CD8-positive, alpha-beta memory T cell (primary cell): ENCODE results near the gene ERICH3. TPM values are rescaled to one million over a fixed set of nuclear protein-coding genes. Genes with fewer than 3 reads are reported as not detected.

Experiments used
- CTCF ChIA-PET: fragments of 350-600 bp; sonication (Branson Sonifier 250); formaldehyde crosslinking; loops from one replicate; lab custom pipeline; 2021; ENCODE audit warnings: antibody characterized with exemption; lab: Charles Lee
- POLR2A ChIA-PET: fragments of 350-600 bp; sonication (Branson Sonifier 250); formaldehyde crosslinking; loops from one replicate; lab custom pipeline; 2021; ENCODE audit warnings: antibody characterized with exemption; lab: Charles Lee
- DNase-seq, 5 donors: peaks; one replicate each; pipeline versions ENCODE4 v3.0.0 to v3.0.0-alpha.2; 2020 to 2022; ENCODE audit warnings: mixed read lengths in 1 of 5
- H3K27ac ChIP-seq: one replicate; pipeline ENCODE4 v1.7.0; 2013; ENCODE audit warnings: low read depth, mild to moderate bottlenecking, low read length, moderate library complexity
- H3K27me3 ChIP-seq: 2 replicates; pipeline ENCODE4 v1.7.0; 2013; ENCODE audit warnings: low read length, mild to moderate bottlenecking; ENCODE audit not compliant: insufficient read depth, poor library complexity, severe bottlenecking
- H3K36me3 ChIP-seq: 2 replicates; pipeline ENCODE4 v1.7.0; 2013; ENCODE audit warnings: mild to moderate bottlenecking, low read length, moderate library complexity; ENCODE audit not compliant: insufficient read depth
- H3K4me1 ChIP-seq: 2 replicates; pipeline ENCODE4 v1.7.0; 2013; ENCODE audit warnings: mild to moderate bottlenecking, low read length, moderate library complexity; ENCODE audit not compliant: insufficient read depth
- H3K4me3 ChIP-seq: 2 replicates; pipeline ENCODE4 v1.7.0; 2013; ENCODE audit warnings: mild to moderate bottlenecking, low read length
- H3K9me3 ChIP-seq: 2 replicates; pipeline ENCODE4 v1.7.0; 2013; ENCODE audit warnings: mild to moderate bottlenecking, low read length
- H3K27ac Mint-ChIP-seq, 8 donors: one replicate each; pipeline ENCODE4 v1.8.0; 2020 to 2021; ENCODE audit warnings: mixed read lengths in 8 of 8, mild to moderate bottlenecking in 6 of 8, inconsistent platforms in 3 of 8, moderate library complexity in 3 of 8
- H3K27me3 Mint-ChIP-seq, 2 donors: one replicate each; pipeline ENCODE4 v1.8.0; 2020 to 2021; ENCODE audit warnings: mixed read lengths in 2 of 2, mild to moderate bottlenecking in 1 of 2, moderate library complexity in 1 of 2
- H3K36me3 Mint-ChIP-seq, 3 donors: one replicate each; pipeline ENCODE4 v1.8.0; 2020 to 2021; ENCODE audit warnings: mixed read lengths in 3 of 3, inconsistent platforms in 1 of 3, mild to moderate bottlenecking in 1 of 3
- H3K4me1 Mint-ChIP-seq, 3 donors: one replicate each; pipeline ENCODE4 v1.8.0; 2020 to 2021; ENCODE audit warnings: mixed read lengths in 3 of 3, inconsistent platforms in 1 of 3, mild to moderate bottlenecking in 1 of 3
- H3K4me3 Mint-ChIP-seq, 7 donors: one replicate each; pipeline ENCODE4 v1.8.0; 2020 to 2021; ENCODE audit warnings: mixed read lengths in 7 of 7, mild to moderate bottlenecking in 6 of 7, moderate library complexity in 4 of 7, inconsistent platforms in 2 of 7
- H3K9me3 Mint-ChIP-seq, 5 donors: one replicate each; pipeline ENCODE4 v1.8.0; 2020 to 2022; ENCODE audit warnings: mixed read lengths in 5 of 5, mild to moderate bottlenecking in 3 of 5, moderate library complexity in 2 of 5, inconsistent platforms in 1 of 5
- polyA plus RNA-seq: library from polyadenylated mRNA; unstranded; fragments of 300-500 nt; fragmentation: Illumina TruSeq; gene quantifications from one replicate; pipeline ENCODE4 v1.2.3, GENCODE V29; 2021
- total RNA-seq, 2 experiments: library from RNA; stranded (reverse); gene quantifications; one replicate each; pipeline ENCODE4 v1.2.3, GENCODE V29; 2021

The ERICH3 gene
- total and polyA plus RNA-seq, 3 experiments from 2014 or later, result not detected

DNA sequence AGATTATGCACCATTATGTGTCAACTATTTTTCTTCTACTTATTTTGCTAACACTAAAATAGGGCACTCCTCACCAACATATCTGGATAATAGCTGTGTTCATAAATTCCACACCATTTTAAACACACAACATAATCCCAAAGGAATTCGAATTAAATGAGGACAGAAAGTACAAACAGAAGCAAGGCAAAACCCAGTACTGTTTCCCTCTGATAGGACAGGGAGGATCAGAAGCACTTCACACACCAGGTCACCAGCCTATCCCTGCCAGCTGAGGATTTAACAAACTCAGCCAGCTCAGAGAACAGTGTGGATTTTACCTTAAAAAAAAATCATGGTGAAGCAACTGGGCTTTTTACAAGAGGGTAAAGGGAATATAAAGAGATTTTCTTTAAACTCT is 39.3 kb upstream of the ERICH3 start:
- CTCF ChIA-PET, result interaction anchor here (1.5 kb wide), 1 partner anchor 20 kb away, joined by 4 read pairs; the partner anchor contains the start of genes CRYZ and TYW3
- H3K36me3 Mint-ChIP-seq, result peaks cover 4 to 55% (median 20%) of the 10 kb centered on the region in 3 donors
- peaks cover 0 to 7% (median 0%) of the 10 kb centered on the region in 3 donors for H3K4me1 Mint-ChIP-seq
- Histone ChIP-seq H3K36me3 (peaks cover 10% of the 10 kb centered on the region), H3K4me3 (no peak overlapping the region), H3K9me3 (no peaks in the 10 kb centered on the region), H3K27me3 (no peaks in the 10 kb centered on the region), H3K27ac (no peak overlapping the region), H3K4me1 (no peaks in the 10 kb centered on the region)
- H3K27me3 Mint-ChIP-seq, result no peaks in the 10 kb centered on the region
- no peak overlapping the region for H3K27ac Mint-ChIP-seq
- no peak overlapping the region for H3K4me3 Mint-ChIP-seq
- H3K9me3 Mint-ChIP-seq, result no peaks in the 10 kb centered on the region
- no peak for DNase-seq
- POLR2A ChIA-PET, result no interaction called here

- no peak overlapping the region for H3K27ac ChIP-seq
- DNase-seq, result no peak
- no peaks in the 10 kb centered on the region for H3K9me3 Mint-ChIP-seq
- H3K27ac Mint-ChIP-seq, result peak overlapping the region in 1 of 8 donors; percentile 34
- peaks cover 5% of the 10 kb centered on the region for H3K36me3 ChIP-seq
- no peak overlapping the region for H3K4me3 Mint-ChIP-seq
- no peaks in the 10 kb centered on the region for H3K9me3 ChIP-seq
- H3K27me3 Mint-ChIP-seq, result no peaks in the 10 kb centered on the region
- H3K4me3 ChIP-seq, result no peak overlapping the region
- no peaks in the 10 kb centered on the region for H3K4me1 ChIP-seq
- POLR2A ChIA-PET, result no interaction called here
- peaks cover 18 to 58% (median 37%) of the 10 kb centered on the region in 3 donors for H3K36me3 Mint-ChIP-seq
- CTCF ChIA-PET, result interaction anchor here (1.4 kb wide), 1 partner anchor 14 kb away, joined by 5 read pairs; no protein-coding TSS in a partner anchor
- H3K27me3 ChIP-seq, result no peaks in the 10 kb centered on the region
- no peaks in the 10 kb centered on the region for H3K4me1 Mint-ChIP-seq
Measured at GRCh38 chr1:74703386-74704182, 30.0 kb upstream of the ERICH3 start.

DNA sequence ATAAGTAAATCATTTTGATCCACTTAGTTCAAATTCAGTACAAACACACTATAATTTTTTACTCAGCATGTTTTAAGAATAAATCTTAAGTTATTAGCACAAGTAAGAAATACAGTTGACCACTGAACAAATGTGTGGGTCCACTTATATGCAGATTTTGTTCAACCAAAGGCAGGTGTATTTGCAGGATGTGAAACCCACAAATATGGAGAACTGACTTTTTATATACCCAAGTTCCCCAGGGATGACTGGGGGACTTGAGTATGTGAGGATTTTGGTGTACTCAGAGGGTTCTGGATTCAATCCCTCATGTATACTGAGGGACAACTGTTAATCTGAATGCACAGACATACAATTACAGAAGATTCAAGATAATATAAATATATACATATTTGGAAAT is 25.7 kb upstream of the ERICH3 start:
- Mint-ChIP-seq H3K27me3 (peaks cover 0 to 1% of the 10 kb centered on the region in 2 donors), H3K4me1 (no peaks in the 10 kb centered on the region), H3K9me3 (no peaks in the 10 kb centered on the region), H3K36me3 (peaks cover 12 to 22% (median 19%) of the 10 kb centered on the region in 3 donors), H3K4me3 (no peak overlapping the region), H3K27ac (no peak overlapping the region)
- DNase-seq, result no peak
- Histone ChIP-seq H3K27me3 (no peaks in the 10 kb centered on the region), H3K27ac (no peak overlapping the region), H3K4me1 (no peaks in the 10 kb centered on the region), H3K9me3 (no peaks in the 10 kb centered on the region), H3K36me3 (no peaks in the 10 kb centered on the region), H3K4me3 (no peak overlapping the region)
- ChIA-PET POLR2A (no interaction called here), CTCF (interaction anchor here (1.5 kb wide), 1 partner anchor 9 kb away, joined by 5 read pairs; no protein-coding TSS in a partner anchor)

DNA sequence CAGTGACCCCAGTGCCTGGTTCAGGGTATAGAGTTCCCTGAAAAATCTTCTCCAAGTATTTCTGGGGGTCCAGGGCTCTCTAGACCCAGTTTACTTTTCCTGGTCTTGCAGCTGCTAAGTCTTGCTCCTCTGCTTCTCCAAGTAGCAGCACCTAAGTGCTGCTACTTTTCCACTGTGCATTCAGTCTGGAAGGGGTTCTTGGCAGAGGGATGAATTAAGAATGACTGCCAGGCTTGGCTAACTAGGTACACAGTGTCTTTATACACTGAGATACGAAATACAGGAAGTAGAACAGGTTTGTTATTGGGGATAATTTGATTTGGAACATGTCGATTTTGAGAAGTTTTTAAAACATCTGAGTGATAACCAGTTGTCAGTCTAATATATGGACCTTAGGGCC is 24.2 kb upstream of the ERICH3 start:
- Histone ChIP-seq H3K27ac (no peak overlapping the region), H3K4me1 (no peaks in the 10 kb centered on the region), H3K9me3 (no peaks in the 10 kb centered on the region), H3K27me3 (no peaks in the 10 kb centered on the region), H3K4me3 (no peak overlapping the region), H3K36me3 (no peaks in the 10 kb centered on the region)
- Mint-ChIP-seq H3K4me1 (no peaks in the 10 kb centered on the region), H3K36me3 (peaks cover 0 to 8% (median 5%) of the 10 kb centered on the region in 3 donors), H3K4me3 (no peak overlapping the region), H3K27ac (peak overlapping the region in 1 of 8 donors; percentile 6), H3K27me3 (peaks cover 0 to 1% of the 10 kb centered on the region in 2 donors), H3K9me3 (no peaks in the 10 kb centered on the region)
- no peak for DNase-seq
- ChIA-PET POLR2A (no interaction called here), CTCF (interaction anchor here (1.1 kb wide), 1 partner anchor 11 kb away, joined by 3 read pairs; no protein-coding TSS in a partner anchor)

DNA sequence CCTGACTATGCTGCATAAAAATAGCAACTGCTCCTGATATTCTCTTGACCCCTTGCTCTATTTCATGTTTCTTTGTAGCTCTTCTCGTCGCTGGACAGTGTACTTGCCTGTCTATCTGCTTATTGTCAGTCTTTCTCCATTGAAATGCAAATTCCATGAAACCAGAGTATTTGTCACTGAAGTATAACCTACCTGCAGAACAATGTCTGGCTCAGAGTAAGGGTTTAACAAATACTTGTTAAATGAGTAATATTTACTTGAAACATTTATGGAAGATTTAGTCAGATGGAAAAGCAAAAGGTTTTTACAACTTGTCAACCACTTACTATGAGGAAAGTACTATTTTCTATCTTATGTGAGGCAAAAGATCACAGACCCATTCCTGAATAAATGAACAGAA is 19.9 kb upstream of the ERICH3 start:
- Histone ChIP-seq H3K36me3 (no peaks in the 10 kb centered on the region), H3K9me3 (no peaks in the 10 kb centered on the region), H3K27me3 (no peaks in the 10 kb centered on the region), H3K27ac (no peak overlapping the region), H3K4me3 (no peak overlapping the region), H3K4me1 (no peaks in the 10 kb centered on the region)
- CTCF ChIA-PET, result interaction anchor here (0.7 kb wide), 1 partner anchor 62 kb away, joined by 3 read pairs; no protein-coding TSS in a partner anchor
- Mint-ChIP-seq H3K4me1 (no peaks in the 10 kb centered on the region), H3K27ac (no peak overlapping the region), H3K27me3 (peaks cover 0 to 1% of the 10 kb centered on the region in 2 donors), H3K4me3 (no peak overlapping the region), H3K36me3 (no peaks in the 10 kb centered on the region), H3K9me3 (no peaks in the 10 kb centered on the region)
- DNase-seq, result no peak
- POLR2A ChIA-PET, result no interaction called here

DNA sequence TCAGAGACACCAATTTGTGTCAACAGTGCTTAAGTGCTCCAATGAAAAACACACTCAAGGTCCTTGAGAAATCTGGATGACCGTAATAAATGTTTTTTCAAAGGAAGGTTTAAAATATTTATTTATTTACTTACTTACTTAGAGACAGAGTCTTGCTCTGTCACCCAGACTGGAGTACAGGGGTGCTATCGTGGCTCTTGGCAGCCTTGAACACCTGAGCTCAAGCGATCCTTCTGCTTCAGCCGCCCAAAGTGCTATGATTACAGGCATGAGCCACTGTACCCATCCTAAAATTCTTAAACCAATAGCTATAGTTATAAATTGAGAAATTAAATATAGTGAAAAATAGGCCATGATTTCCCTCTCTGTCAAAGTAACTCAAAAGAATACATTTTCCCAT is 17.3 kb upstream of the ERICH3 start:
- no peak overlapping the region for H3K27ac ChIP-seq
- no peaks in the 10 kb centered on the region for H3K9me3 Mint-ChIP-seq
- no peaks in the 10 kb centered on the region for H3K4me1 ChIP-seq
- H3K4me3 Mint-ChIP-seq, result no peak overlapping the region
- no peaks in the 10 kb centered on the region for H3K4me1 Mint-ChIP-seq
- H3K36me3 ChIP-seq, result no peaks in the 10 kb centered on the region
- H3K9me3 ChIP-seq, result no peaks in the 10 kb centered on the region
- CTCF ChIA-PET, result interaction anchor here (1.5 to 1.8 kb wide), 3 partner anchors 8 to 44 kb away, joined by 3 to 5 read pairs (median 5); partner anchors contain the start of genes CRYZ and TYW3
- H3K27ac Mint-ChIP-seq, result no peak overlapping the region
- H3K27me3 Mint-ChIP-seq, result peaks cover 0 to 1% of the 10 kb centered on the region in 2 donors
- DNase-seq, result no peak
- POLR2A ChIA-PET, result no interaction called here
- H3K27me3 ChIP-seq, result no peaks in the 10 kb centered on the region
- no peak overlapping the region for H3K4me3 ChIP-seq
- H3K36me3 Mint-ChIP-seq, result no peaks in the 10 kb centered on the region

DNA sequence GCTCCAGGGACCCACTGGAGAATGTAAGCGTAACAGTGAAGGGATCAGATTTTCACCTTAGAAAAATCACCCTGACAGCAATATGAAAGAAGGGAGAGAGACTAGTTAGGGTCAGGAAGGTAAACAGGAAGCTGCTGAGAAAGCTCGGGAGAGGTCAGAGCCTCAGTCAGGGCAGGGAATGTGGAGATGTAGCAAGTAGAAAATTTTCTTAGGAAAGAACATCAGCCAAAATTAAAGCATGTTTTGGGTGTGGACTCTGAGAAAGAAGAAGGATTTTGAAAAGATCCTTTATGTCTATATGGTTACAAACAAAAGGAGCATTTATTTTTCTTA is 16.7 kb upstream of the ERICH3 start:
- POLR2A ChIA-PET, result no interaction called here
- H3K27me3 ChIP-seq, result no peaks in the 10 kb centered on the region
- Mint-ChIP-seq H3K36me3 (no peaks in the 10 kb centered on the region), H3K4me1 (no peaks in the 10 kb centered on the region), H3K27me3 (peaks cover 0 to under 1% of the 10 kb centered on the region in 2 donors), H3K27ac (peak overlapping the region in 2 of 8 donors; percentile 29 to 75), H3K9me3 (no peaks in the 10 kb centered on the region), H3K4me3 (no peak overlapping the region)
- H3K27ac ChIP-seq, result no peak overlapping the region
- H3K36me3 ChIP-seq, result no peaks in the 10 kb centered on the region
- DNase-seq, result no peak
- no peak overlapping the region for H3K4me3 ChIP-seq
- H3K4me1 ChIP-seq, result no peaks in the 10 kb centered on the region
- CTCF ChIA-PET, result interaction anchor here (0.9 to 1.8 kb wide), 7 partner anchors 9 to 45 kb away, joined by 3 to 5 read pairs (median 3); partner anchors contain the start of genes CRYZ and TYW3
- no peaks in the 10 kb centered on the region for H3K9me3 ChIP-seq
